Activated CD8-positive, alpha-beta memory T cell treated with anti-CD3 and anti-CD28 coated beads for 1 hour (primary cell): Measurements from ENCODE around the gene CELF1.

Source experiments
- DNase-seq, 2 donors: peaks; one replicate each; pipeline ENCODE4 v3.0.0-alpha.2; 2020; ENCODE audit warnings: low read depth in 1 of 2; ENCODE audit errors: extremely low read depth in 1 of 2

Gene CELF1

GRCh38 chr11:47431356-47432083 lies 121.4 kb downstream of the CELF1 start:
- no peak for DNase-seq

DNA sequence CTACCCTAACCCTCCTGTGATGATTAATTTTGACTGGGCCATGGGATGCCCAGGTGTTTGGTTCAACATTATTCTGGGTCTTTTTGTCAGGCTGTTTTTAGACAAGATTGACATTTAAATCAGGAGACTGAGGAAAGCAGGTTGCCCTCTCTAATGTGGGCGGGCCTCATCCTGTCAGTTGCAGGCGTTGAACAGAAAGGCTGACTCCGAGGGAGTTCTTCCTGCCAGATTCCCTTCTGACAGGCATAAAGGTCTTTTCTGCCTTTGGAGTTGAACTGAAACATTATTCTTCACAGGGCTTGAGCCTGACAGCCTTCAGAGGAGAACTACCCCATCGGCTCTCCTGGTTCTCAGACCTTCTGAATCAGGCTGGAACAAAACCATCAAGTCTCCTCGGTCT lies 122.4 kb downstream of the CELF1 start:
- no peak for DNase-seq

DNA sequence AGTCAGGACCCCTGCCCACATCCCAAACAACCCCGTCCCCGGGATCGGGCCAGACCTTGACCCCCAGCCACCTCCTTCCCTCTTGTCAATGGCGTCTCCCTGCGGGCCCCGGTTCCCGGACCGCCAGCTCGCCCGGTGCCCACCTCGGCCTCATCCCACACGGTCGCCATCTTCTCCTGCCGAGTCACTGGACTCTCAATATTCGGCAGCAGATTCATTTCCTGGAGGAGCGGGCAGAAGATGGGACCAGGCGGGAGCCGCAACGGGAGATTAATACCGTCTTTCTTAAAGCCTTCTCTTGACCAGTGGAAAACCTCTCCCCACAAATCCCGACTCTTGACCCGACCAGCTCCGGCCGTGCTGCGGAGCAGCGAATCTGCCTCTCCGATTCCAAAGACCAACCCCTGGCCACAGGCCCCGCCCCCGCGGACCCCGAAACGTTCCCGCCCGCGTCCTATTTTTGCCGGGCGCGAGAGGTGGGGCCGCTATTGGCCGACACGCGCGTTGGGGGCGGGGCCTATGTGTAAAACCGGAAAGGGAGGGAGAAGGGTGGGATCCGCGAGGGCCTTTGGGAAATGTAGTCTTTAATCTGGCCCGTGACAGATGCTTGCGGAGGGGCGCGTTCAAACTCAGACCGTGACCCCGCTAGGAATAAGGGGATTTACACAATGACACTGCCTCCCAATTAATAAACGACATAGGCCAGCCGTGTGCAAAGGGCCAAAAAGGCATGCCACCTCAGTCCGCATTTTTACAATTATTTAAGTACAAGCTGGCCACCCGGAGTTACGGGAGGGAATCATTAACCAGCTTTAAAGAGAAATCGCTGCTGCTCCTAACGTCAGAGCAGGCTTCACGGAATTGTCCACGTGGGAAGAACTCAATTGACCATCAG lies 126.6 kb downstream of the CELF1 start, which contains the start of gene PSMC3:
PSMC3 (minus strand) TSS at position 378 of the 895 bp plus-strand sequence; CDS start at position 218, 160 bp downstream.
- DNase-seq = peak; percentile 94 to 99

GRCh38 chr11:47425611-47426010 lies 127.3 kb downstream of the CELF1 start:
- DNase-seq = no peak

DNA sequence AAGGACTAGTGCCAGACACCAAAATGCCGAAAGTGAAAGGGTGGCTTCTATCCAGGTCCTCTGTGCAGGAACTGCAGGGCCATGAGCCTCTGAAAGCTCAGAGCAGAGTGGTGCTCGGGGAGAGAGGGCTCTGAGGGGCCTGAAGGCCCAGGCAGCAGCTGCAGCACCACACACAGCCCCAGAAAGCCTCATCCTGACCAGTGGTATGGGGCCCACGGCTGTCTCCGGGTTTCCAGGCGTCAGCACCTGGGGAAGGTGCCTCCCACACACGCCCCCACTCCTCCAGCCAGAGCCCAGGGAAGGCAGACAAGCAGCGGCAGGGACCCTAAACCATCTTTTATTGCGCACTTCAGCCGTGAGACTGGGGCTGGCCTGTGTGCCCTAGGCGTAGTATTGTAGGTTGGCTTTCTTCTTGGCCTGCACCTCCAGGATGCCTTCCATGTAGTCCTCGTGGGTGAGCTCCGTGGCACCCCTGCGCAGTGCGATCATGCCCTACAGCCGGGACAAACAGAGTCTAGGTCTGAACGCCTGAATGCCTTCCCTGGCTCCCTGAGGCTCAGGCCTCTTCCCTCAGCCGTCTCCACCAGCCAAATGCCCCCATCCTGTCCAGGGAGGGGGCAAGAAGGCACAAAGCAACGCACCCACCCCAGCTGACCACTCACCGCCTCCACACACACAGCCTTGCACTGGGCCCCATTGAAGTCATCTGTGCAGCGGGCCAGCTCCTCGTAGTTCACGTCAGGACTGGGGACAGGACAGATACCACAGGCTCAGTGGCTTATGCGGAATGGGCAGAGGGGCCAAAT lies 134.3 kb downstream of the CELF1 start:
- no peak for DNase-seq

DNA sequence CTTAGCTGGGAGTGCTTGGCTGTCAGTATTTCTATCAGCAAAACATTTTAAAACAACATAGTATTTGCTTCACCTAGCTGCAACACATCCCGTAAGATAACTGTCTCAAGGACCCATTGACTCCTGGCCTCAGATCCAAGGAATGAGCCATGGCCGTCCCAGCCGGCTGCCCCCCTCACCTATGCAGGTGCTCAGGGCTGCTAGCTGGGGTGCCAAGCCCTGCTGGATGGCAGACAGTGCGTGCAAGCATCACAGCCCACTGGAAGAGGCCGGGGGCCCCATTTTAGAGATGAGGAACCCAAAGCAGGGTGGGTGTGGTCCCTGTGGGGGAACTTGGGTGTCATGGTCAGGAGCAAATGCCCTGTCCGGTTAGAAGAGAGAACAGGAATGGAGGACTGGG lies 135.2 kb downstream of the CELF1 start:
- no peak for DNase-seq

DNA sequence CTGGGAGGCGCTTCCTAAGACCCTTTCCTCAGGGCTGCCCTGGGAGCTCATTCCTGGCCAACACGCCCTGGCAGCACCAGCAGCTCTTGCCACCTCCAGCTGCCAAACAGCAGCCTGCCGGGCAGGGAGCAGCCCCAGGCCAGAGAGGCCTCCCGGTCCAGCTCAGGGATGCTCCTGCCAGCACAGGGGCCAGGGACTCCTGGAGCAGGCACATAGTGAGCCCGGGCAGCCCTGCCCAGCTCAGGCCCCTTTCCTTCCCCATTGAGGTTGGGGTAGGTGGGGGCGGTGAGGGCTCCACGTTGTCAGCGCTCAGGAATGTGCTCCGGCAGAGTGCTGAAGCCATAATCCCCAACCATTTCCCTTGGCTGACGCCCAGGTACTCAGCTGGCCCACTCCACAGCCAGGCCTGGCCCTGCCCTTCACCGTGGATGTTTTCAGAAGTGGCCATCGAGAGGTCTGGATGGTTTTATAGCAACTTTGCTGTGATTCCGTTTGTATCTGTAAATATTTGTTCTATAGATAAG lies 136.9 kb downstream of the CELF1 start:
- no peak for DNase-seq
